Activated T-helper 1 cell treated with anti-CD3 and anti-CD28 coated beads, Interleukin-12 subunit alpha, Interleukin-12 subunit beta, Interleukin-2, Interleukin-4 antibody, amounts not matched to agents 30 ng/mL and 10 ng/mL and 1 ng/mL, durations not matched to agents 14 hours and 24 hours and 36 hours (primary cell): Measurements from ENCODE around the gene SMG7. TPM values are rescaled to one million over a fixed set of nuclear protein-coding genes. Genes with fewer than 3 reads are reported as not detected.

Source experiments
- DNase-seq: peaks from one replicate; pipeline ENCODE4 v3.0.0; 2021; ENCODE audit warnings: low spot score
- H3K27ac Mint-ChIP-seq: one replicate; pipeline ENCODE4 v1.8.0; 2021; ENCODE audit warnings: mild to moderate bottlenecking, mixed read lengths
- H3K27me3 Mint-ChIP-seq: one replicate; pipeline ENCODE4 v1.8.0; 2022; ENCODE audit warnings: mild to moderate bottlenecking, moderate library complexity, mixed read lengths; ENCODE audit not compliant: insufficient read depth
- H3K36me3 Mint-ChIP-seq: one replicate; pipeline ENCODE4 v1.8.0; 2021; ENCODE audit warnings: low read depth, mixed read lengths
- H3K4me1 Mint-ChIP-seq: one replicate; pipeline ENCODE4 v1.8.0; 2021; ENCODE audit warnings: low read depth, mixed read lengths
- H3K4me3 Mint-ChIP-seq: one replicate; pipeline ENCODE4 v1.8.0; 2021; ENCODE audit warnings: mild to moderate bottlenecking, moderate library complexity, mixed read lengths
- H3K9me3 Mint-ChIP-seq: one replicate; pipeline ENCODE4 v1.8.0; 2021; ENCODE audit warnings: mixed read lengths
- intact Hi-C: fragments of 100-400 bp; cut with micrococcal nuclease; formaldehyde crosslinking; loops from one replicate; pipeline ENCODE4 v1.15.1; 2024
- total RNA-seq: library from RNA; stranded (reverse); gene quantifications from 2 replicates; pipeline ENCODE4 v1.2.3, GENCODE V29; 2022

SMG7 gene
- total RNA-seq, 1 donor from 2014 or later: 86.1 TPM

DNA sequence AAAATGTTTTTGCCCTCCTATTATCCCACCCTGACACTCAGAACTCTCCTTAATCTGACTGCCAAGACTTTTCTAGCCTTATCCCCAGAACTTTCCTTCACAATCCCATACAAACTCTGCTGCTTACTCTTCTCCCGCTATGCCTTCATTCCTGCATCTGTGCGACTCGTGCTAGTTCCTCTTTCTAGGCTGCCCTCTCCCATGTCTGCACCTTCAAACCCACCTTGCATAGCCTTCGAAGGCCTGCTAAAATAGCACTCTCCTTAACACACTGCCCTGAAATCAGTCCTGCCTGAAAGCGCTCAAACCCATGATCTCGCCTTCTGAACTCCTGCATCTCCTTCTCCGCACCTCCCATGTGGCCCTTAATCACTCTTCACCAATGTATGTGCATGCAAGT, 120.4 kb downstream of the SMG7 start:
- Mint-ChIP-seq H3K27ac (no peak overlapping the region), H3K27me3 (peaks cover 2% of the 10 kb centered on the region), H3K4me3 (no peak overlapping the region), H3K9me3 (no peaks in the 10 kb centered on the region), H3K36me3 (no peaks in the 10 kb centered on the region), H3K4me1 (peaks cover 50% of the 10 kb centered on the region)
- no peak for DNase-seq
- intact Hi-C loops: no loop called here

DNA sequence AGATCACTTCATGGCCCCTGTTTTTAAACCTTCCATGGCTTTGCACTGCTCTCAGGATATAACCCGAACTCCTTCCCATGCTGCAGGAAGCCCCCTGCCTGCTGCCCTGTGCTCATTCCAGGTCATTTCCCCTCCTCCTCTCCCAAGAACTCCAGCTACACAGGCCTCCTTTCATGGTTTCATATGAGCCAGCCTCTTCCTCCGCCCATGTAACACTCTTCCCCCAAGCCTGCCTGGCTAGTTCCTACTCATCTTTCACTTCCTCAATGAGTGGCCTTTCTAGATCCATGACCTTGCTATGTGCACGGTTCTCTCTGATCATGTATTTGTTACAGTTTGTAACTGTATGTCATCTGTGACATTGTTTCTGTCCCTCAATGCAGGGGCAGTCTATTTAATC, 121.1 kb downstream of the SMG7 start:
- Mint-ChIP-seq H3K36me3 (no peaks in the 10 kb centered on the region), H3K4me3 (no peak overlapping the region), H3K4me1 (peaks cover 51% of the 10 kb centered on the region), H3K27me3 (peaks cover 2% of the 10 kb centered on the region), H3K9me3 (no peaks in the 10 kb centered on the region), H3K27ac (no peak overlapping the region)
- no peak for DNase-seq
- intact Hi-C loops: no loop called here

DNA sequence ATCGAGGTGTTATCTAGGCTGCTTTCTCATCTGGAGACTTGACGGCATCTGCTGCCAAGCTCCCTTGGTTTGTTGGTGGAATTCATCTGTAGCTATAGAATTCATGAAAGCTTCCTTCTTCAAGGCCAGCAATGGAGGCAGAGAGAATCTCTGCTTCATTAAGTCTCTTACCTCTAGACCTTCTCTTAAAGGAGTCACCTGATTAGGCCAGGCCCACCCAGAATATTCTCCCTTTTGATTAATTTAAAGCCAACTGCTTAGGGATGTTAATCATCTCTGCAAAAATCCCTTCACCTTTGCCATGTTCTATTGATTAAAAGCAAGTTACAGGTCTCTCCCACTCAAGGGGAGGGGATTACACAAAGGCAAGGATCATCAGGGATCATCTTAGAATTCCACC, 123.2 kb downstream of the SMG7 start:
- Mint-ChIP-seq H3K4me1 (peaks cover 36% of the 10 kb centered on the region), H3K4me3 (no peak overlapping the region), H3K9me3 (no peaks in the 10 kb centered on the region), H3K27ac (no peak overlapping the region), H3K36me3 (no peaks in the 10 kb centered on the region), H3K27me3 (peaks cover 2% of the 10 kb centered on the region)
- intact Hi-C loops: no loop called here
- DNase-seq: no peak

DNA sequence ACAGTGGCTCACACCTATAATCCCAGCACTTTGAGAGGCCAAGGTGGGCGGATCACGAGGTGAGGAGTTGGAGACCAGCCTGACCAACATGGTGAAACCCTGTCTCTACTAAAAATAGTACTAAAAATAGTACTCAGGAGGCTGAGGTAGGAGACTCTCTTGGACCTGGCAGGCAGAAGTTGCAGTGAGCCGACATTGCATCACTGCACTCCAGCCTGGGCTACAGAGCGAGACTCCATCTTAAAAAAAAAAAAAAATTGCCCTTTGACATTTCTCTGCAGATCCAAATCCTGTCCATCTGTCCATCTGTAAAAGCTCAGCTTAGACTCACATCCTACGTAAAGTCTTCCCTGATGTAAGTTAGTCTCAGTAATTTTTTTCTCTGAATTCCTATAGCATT, 124.2 kb downstream of the SMG7 start:
- DNase-seq: no peak
- no peak overlapping the region for H3K4me3 Mint-ChIP-seq
- no peak overlapping the region for H3K27ac Mint-ChIP-seq
- peaks cover 2% of the 10 kb centered on the region for H3K27me3 Mint-ChIP-seq
- peaks cover 30% of the 10 kb centered on the region for H3K4me1 Mint-ChIP-seq
- intact Hi-C loops: no loop called here
- H3K36me3 Mint-ChIP-seq: peaks cover 1% of the 10 kb centered on the region
- no peaks in the 10 kb centered on the region for H3K9me3 Mint-ChIP-seq

DNA sequence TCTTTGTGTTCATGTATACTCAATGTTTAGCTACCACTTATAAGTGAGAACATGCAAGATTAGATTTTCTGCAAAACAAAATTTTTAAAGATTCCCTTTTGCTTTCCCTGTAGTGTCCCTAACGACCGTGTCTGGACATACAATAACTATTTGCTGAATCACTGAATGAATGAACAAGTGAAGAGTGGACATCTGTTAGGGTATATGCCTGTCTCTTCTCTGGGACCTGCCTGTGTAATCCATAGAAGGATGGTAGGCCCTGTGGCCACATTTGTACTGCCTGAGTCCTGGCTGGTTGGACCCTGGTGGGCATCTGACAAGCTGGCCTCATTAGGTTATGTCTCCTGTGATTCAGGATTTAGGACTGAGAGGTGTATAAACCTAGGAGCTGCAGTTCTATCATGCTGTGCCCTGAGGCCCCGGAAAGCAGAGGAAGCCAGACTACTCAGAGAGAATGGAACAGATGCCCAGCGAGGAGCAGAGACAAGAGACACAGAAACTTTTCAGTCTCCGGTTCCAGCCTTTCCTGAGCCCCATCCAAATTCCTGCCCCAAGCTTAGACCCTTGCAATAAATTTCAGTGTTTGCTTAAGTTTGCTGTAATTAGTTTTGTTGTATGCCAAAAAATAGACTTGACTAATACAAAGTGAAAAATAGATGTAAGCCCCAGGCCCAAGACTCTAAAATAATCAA, 125.5 kb downstream of the SMG7 start:
- peaks cover 22% of the 10 kb centered on the region for H3K4me1 Mint-ChIP-seq
- no peaks in the 10 kb centered on the region for H3K9me3 Mint-ChIP-seq
- H3K27me3 Mint-ChIP-seq: peaks cover 2% of the 10 kb centered on the region
- peaks cover 1% of the 10 kb centered on the region for H3K36me3 Mint-ChIP-seq
- H3K4me3 Mint-ChIP-seq: no peak overlapping the region
- intact Hi-C loops: loop anchor here (1.0 kb wide), 1 partner anchor 8 kb away; the partner anchor contains the start of gene NCF2
- no peak overlapping the region for H3K27ac Mint-ChIP-seq
- DNase-seq: no peak

DNA sequence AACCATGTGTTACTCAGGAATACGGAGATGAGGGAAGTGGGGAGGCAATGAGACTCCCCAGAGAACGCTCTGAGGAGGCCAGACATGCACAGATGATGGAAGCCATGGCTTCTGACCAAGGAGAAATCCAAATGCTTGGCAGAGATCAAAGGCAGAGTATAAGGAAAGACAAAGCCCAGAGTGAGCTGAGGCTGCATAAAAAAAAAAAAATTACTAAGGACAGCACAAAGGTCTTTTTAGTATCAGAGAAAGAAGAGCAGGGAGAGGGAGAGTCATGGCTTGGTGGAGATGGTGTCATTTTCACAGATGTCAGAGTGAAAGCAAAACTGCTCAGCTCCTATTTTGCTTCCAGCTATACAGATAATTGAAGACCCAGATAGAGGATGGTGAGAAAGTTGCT, 126.1 kb downstream of the SMG7 start:
- H3K27ac Mint-ChIP-seq: peak overlapping the region; percentile 18
- peaks cover 2% of the 10 kb centered on the region for H3K27me3 Mint-ChIP-seq
- no peak for DNase-seq
- H3K4me3 Mint-ChIP-seq: no peak overlapping the region
- peaks cover 16% of the 10 kb centered on the region for H3K4me1 Mint-ChIP-seq
- H3K9me3 Mint-ChIP-seq: no peaks in the 10 kb centered on the region
- intact Hi-C loops: loop anchor here (1.0 kb wide), 1 partner anchor 8 kb away; the partner anchor contains the start of gene NCF2
- H3K36me3 Mint-ChIP-seq: peaks cover 1% of the 10 kb centered on the region

DNA sequence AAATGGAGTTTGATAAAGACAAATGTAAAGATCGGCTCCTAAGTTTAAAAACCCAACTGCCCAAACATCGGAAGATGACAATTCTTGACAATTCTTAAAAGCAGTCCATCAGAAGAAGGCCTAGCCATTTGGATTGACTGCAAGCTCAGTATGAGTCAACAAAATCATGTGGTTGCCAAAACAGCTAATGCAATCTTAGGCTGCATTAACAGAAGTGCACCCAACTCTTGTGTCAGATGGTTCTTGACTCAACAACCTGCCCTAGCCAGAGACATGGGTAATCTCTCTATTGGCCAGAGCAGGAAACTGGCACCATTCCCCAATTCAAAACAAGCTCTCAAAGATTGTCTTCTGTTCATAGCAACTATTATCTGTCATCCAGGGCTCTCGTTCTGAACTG, 127.8 kb downstream of the SMG7 start:
- DNase-seq: no peak
- peaks cover 17% of the 10 kb centered on the region for H3K4me1 Mint-ChIP-seq
- H3K4me3 Mint-ChIP-seq: no peak overlapping the region
- H3K9me3 Mint-ChIP-seq: no peaks in the 10 kb centered on the region
- peaks cover 10% of the 10 kb centered on the region for H3K27me3 Mint-ChIP-seq
- H3K36me3 Mint-ChIP-seq: peaks cover 1% of the 10 kb centered on the region
- intact Hi-C loops: no loop called here
- no peak overlapping the region for H3K27ac Mint-ChIP-seq

DNA sequence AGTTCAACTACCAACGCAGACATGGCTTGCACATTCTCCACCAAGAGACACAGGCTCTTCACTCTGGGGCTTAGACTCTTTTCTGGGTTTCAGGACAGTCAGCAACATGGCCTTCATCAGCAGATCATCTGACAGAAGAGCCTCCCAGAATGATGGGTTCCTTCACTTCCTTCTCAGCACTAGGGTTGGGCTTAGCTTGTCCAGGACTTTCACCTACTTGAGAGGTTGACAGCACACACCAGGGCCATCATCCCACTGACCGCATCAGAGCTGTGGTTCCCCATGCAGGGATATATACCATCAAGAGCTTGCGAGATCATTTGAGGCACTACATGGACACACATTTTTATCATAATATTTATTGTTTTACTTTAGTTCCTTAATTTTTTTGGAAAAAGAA, 128.3 kb downstream of the SMG7 start:
- no peak for DNase-seq
- intact Hi-C loops: no loop called here
- Mint-ChIP-seq H3K4me3 (no peak overlapping the region), H3K36me3 (peaks cover 1% of the 10 kb centered on the region), H3K9me3 (no peaks in the 10 kb centered on the region), H3K27me3 (peaks cover 7% of the 10 kb centered on the region), H3K27ac (no peak overlapping the region), H3K4me1 (peaks cover 17% of the 10 kb centered on the region)

DNA sequence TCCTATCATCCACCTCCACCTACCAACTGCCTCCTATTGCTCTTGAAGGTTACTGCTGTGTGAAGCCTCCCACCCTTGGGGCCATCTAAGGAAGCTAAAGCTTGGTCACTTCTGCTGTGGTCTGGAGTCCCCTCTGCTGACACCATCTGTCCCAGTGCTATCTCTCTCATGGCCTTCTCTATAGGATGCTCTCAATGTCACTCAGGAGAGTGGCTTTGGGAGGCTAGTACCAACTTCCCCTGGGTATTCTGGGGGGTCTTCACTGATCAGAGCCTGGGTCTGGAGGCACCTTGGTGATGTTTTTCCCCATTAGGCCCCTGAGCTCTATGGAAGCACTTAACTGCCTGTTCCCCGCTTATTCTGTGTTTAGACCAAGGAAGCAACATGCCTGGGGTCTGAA, 130.2 kb downstream of the SMG7 start:
- Mint-ChIP-seq H3K27me3 (peaks cover 7% of the 10 kb centered on the region), H3K4me1 (peaks cover 17% of the 10 kb centered on the region)

More for the DNA sequence above, 130.2 kb downstream of the SMG7 start:
- no peak overlapping the region for H3K4me3 Mint-ChIP-seq
- H3K36me3 Mint-ChIP-seq: peaks cover 1% of the 10 kb centered on the region
- no peak overlapping the region for H3K27ac Mint-ChIP-seq
- no peak for DNase-seq
- intact Hi-C loops: no loop called here
- no peaks in the 10 kb centered on the region for H3K9me3 Mint-ChIP-seq

Other genes starting within 250 kb of the SMG7 start
- not detected in 2 replicates for gene NMNAT2, start 54.1 kb upstream of the SMG7 start, total RNA-seq
- 4.8 and 5.9 TPM in 2 replicates for gene NCF2, start 118.0 kb downstream of the SMG7 start, total RNA-seq
- 146 and 154 TPM in 2 replicates for gene ARPC5, start 163.3 kb downstream of the SMG7 start, total RNA-seq
- gene APOBEC4, start 180.8 kb downstream of the SMG7 start, total RNA-seq: not detected in 2 replicates